Right cardiac atrium (tissue), 5 donors: ENCODE data around the gene ZFAND2B. TPM values are rescaled to one million over a fixed set of nuclear protein-coding genes. Genes with fewer than 3 reads are reported as not detected.

Experiments
- ATAC-seq, 2 donors: fragments of 200-7000 bp; cut with Tn5 transposase; one replicate each; pipeline versions ENCODE4 v1.8.0 to v1.9.1; 2020; ENCODE audit warnings: moderate library complexity in 2 of 2, mild to moderate bottlenecking in 1 of 2
- DNase-seq, 3 donors: peaks; one replicate each; pipeline ENCODE4 v3.0.0-alpha.2; 2020
- H3K27ac ChIP-seq: one replicate; pipeline ENCODE4 v1.5.1; 2013; ENCODE audit warnings: mild to moderate bottlenecking, low read length, control low read depth, moderate library complexity
- H3K27me3 ChIP-seq: one replicate; pipeline ENCODE4 v1.6.1; 2013; ENCODE audit not compliant: control insufficient read depth, insufficient read depth
- H3K4me1 ChIP-seq: one replicate; pipeline ENCODE4 v1.6.1; 2013; ENCODE audit warnings: low read length; ENCODE audit not compliant: control insufficient read depth, insufficient read depth
- H3K4me3 ChIP-seq: one replicate; pipeline ENCODE4 v1.5.1; 2013; ENCODE audit warnings: low read length, control low read depth
- H3K9me3 ChIP-seq: one replicate; pipeline ENCODE4 v1.6.1; 2013; ENCODE audit warnings: low read length; ENCODE audit not compliant: control insufficient read depth
- WGBS: extraction: QIAGEN DNeasy Blood & Tissue Kit; methylation state at CpG from one replicate; pipeline ENCODE4 v1.1.7; 2013; 5-methylcytosine and 5-hydroxymethylcytosine counted together
- intact Hi-C, 4 donors: fragments of 100-400 bp; cut with DNase I; formaldehyde crosslinking; loops; one replicate each; pipeline versions ENCODE4 v1.11.0 to v1.14.0; 2022 to 2023
- polyA plus RNA-seq: library from polyadenylated mRNA; stranded (reverse); fragments of 200-250 nt; gene quantifications from one replicate; pipeline ENCODE4 v1.2.3, GENCODE V29; 2013
- total RNA-seq, 4 donors: library from RNA; stranded (reverse); fragmentation: NEBNext Ultra II Directional; extraction: Animal tissue kit (Norgen Biotek cat#: 25700); gene quantifications; one replicate each; pipeline ENCODE4 v1.2.1, GENCODE V29; 2021
- donor health status: healthy with polysubstance abuse.
- donor health status: DM: no; HTN: yes; CAD: no.
- donor health status: DM: no; HTN: no; CAD: no.
- donor health status: DM: no; HTN: yes; CAD: no; lungs with severe emphysema.
- donor health status: DM: yes; HTN: yes; CAD: no.

ZFAND2B gene
- total and polyA plus RNA-seq, 5 donors = 21.8 to 28.9 (median 23.6) TPM

DNA sequence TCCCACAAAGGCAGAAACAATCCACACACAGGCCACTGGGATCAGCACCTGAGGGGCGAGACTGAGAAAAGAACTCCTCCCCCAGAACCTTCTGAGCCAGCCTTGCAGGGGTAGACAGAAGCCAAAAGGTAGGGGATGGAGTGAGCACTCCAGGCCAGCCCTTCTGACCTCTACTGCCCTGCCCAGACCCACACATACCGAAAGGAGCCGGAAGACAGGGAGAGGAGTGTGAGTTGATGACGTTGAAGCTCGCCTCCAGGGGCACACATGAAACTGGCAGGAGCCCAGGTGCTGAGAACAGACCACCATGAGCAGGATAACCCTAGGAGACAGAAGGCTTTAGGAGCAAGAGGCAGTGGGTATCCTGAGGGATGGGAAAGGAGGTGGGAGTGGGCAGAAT, 38.6 kb upstream of the ZFAND2B start:
- H3K4me1 ChIP-seq = peaks cover 3% of the 10 kb centered on the region
- no peak overlapping the region for H3K27ac ChIP-seq
- ATAC-seq = no peak
- H3K4me3 ChIP-seq = no peak overlapping the region
- no peaks in the 10 kb centered on the region for H3K27me3 ChIP-seq
- no peaks in the 10 kb centered on the region for H3K9me3 ChIP-seq
- WGBS = 64% methylated on average over 5 of the region's 5 CpGs
- intact Hi-C loops = loop anchor here in 2 of 4 donors (5.0 to 10.0 kb wide), 2 partner anchors 124 to 127 kb away; no protein-coding TSS in a partner anchor
- DNase-seq = no peak

DNA sequence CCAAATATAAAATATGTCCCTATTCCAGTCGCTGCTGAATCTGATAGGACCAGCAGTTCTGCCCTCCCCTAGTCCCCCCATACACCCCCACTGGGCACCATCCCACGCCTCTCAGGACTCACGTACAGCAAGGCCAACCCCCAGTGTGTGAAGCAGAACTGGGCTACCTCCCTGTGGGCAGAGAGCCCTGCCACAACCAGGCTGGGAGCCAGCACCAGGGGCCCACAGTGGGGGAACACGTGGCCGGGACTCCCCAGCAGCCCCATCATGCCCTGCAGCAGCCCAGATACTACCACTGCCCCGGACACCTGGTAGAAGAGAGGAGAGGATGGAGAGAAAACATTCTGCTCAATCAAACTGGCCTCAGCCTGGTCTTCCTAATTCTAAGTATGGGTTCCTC, 38.1 kb upstream of the ZFAND2B start:
- 52% methylated on average over 6 of the region's 6 CpGs for WGBS
- Histone ChIP-seq H3K4me1 (peaks cover 3% of the 10 kb centered on the region), H3K9me3 (no peaks in the 10 kb centered on the region), H3K27me3 (no peaks in the 10 kb centered on the region), H3K4me3 (no peak overlapping the region), H3K27ac (no peak overlapping the region)
- intact Hi-C loops = loop anchor here in 2 of 4 donors (5.0 to 10.0 kb wide), 2 partner anchors 124 to 126 kb away; no protein-coding TSS in a partner anchor
- DNase-seq = peak in 2 of 3 donors; percentile 57 to 69
- no peak for ATAC-seq

- Histone ChIP-seq H3K4me3 (no peak overlapping the region), H3K27me3 (no peaks in the 10 kb centered on the region), H3K4me1 (peaks cover 3% of the 10 kb centered on the region), H3K9me3 (no peaks in the 10 kb centered on the region), H3K27ac (no peak overlapping the region)
- intact Hi-C loops = loop anchor here in 2 of 4 donors (5.0 to 10.0 kb wide), 2 partner anchors 123 to 126 kb away; no protein-coding TSS in a partner anchor
- DNase-seq (no peak), ATAC-seq (no peak)
Observed at GRCh38 chr2:219168932-219169331, 37.6 kb upstream of the ZFAND2B start.

DNA sequence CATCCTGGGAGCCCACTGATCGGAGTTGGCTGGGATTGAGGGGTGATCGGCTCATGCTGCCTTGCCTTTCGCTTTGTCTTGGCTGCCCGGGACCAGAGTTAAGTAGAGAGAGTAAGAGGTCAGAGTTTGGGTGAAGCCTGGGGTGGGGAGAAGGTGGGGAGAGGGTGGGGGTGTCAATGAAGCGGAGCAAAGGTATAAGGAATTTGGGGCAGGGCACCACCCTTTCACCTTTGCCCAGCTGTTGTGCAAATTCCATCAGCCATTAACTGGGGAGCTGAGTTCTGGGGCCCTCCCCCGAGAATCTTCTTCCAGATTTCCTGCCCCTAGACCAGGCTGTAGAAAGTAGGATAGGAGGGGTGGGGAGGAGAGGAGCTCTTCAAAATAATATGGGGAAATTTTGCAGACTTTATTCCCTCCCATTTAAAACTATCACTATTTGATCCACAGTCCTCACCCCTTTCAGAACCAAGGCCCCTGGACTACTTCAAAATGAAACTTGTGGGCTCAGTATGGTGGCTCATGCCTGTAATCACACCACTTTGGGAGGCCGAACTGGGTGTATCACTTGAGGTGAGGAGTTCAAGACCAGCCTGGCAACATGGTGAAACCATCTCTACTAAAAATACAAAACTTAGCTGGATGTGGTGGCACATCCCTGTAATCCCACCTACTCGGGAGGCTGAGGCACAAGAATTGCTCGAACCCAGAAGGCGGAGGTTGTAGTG, 36.5 kb upstream of the ZFAND2B start, which contains the start of gene SLC23A3:
Gene SLC23A3, minus strand, starts transcription at position 100 of the 725 bp plus-strand sequence. Its CDS starts 45 bp downstream, at position 55.
- H3K4me3 ChIP-seq = no peak within 1 kb of the TSS
- no peak for DNase-seq
- H3K27me3 ChIP-seq = no peaks in the 10 kb centered on the region
- H3K27ac ChIP-seq = no peak within 1 kb of the TSS
- ATAC-seq = no peak
- WGBS = 93% methylated on average over 10 of the region's 10 CpGs
- H3K9me3 ChIP-seq = no peaks in the 10 kb centered on the region
- intact Hi-C loops = loop anchor here in 3 of 4 donors (5.0 to 10.0 kb wide), 3 partner anchors 37 to 125 kb away; partner anchors contain the start of gene ZFAND2B (in 1 of the 3)
- peaks cover 3% of the 10 kb centered on the region for H3K4me1 ChIP-seq

DNA sequence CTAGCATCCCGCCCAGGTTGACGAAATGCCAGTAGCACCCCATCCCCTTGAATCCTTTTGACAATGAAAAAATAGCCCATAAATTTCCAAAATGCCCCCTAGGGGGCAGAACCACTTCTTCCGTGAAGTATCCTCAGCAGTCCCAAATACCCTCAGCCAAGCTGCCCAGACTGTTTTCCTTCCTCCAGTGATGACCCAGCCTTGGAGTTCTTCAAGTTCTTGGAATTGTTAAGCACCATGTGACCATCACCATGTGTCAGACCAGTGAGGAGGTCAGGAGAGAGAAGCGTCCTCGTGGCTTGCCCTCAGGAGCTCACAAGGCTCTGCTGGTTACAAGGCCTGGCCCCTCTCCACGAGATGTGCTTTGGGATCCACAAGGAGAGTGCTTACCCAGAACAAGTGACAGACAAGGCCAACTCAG, 35.3 kb upstream of the ZFAND2B start:
- H3K27ac ChIP-seq = peak overlapping the region; percentile 31
- H3K4me1 ChIP-seq = peaks cover 3% of the 10 kb centered on the region
- ATAC-seq (peak; percentile 69 to 75), DNase-seq (peak in 2 of 3 donors; percentile 43 to 75)
- H3K4me3 ChIP-seq = no peak overlapping the region
- 22% methylated on average over 6 of the region's 6 CpGs for WGBS
- H3K27me3 ChIP-seq = no peaks in the 10 kb centered on the region
- intact Hi-C loops = loop anchor here in 1 of 4 donors (5.0 kb wide), 1 partner anchor 36 kb away; the partner anchor contains the start of gene ZFAND2B
- no peaks in the 10 kb centered on the region for H3K9me3 ChIP-seq

DNA sequence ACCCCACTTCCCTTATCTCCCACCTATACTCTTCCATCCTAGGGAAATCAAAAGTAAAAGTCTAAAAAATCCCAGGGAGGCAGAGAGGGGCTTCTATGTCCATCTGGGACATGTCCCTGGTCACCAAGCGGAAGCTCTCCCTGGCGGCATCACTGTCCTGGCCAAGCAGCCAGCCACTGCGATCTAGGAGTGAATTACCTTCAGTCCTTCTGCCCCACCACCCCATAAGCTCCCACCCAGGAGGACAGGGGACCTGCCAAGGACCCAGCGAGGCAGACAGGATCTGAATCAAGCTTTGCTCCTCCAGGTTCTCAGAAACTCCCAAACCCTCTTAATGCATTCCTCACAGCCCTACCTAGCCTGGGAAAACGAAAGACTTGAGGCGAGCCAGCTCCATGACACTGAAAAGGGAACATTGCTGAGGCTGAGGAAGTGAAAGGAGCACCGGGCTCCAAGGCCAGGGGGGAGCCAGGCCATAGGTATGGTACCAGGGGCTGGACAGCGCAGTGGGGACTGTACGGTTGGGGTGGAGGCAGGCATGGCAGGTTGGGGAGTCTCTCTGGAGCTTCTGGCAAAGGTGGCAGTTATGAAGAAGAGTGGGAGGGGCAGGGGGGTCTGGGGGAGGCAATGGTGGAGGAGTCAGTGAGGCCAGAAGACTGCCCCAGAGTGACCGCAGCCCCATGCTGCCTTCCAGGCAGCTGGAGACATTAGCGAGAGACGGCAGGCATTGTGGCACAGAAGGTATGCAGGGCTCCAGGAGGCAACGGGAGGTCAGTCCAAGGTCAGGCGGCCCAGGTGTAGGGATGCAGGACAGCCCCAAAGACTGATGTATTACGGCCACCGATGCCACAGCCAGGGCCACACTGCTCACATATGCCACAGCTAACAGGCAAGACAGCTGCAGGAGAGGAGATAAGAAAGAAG, 34.1 kb upstream of the ZFAND2B start:
- no peak for ATAC-seq
- Histone ChIP-seq H3K27ac (no peak overlapping the region), H3K9me3 (no peaks in the 10 kb centered on the region), H3K4me3 (no peak overlapping the region), H3K27me3 (no peaks in the 10 kb centered on the region), H3K4me1 (peaks cover 3% of the 10 kb centered on the region)
- no peak for DNase-seq
- 88% methylated on average over 16 of the region's 16 CpGs for WGBS
- intact Hi-C loops = loop anchor here in 1 of 4 donors (5.0 kb wide), 1 partner anchor 35 kb away; the partner anchor contains the start of gene ZFAND2B

GRCh38 chr2:219173176-219173575, 33.4 kb upstream of the ZFAND2B start:
- DNase-seq = peak in 1 of 3 donors; percentile 53
- ATAC-seq = no peak
- no peak overlapping the region for H3K27ac ChIP-seq
- peaks cover 3% of the 10 kb centered on the region for H3K4me1 ChIP-seq
- no peaks in the 10 kb centered on the region for H3K27me3 ChIP-seq
- intact Hi-C loops = loop anchor here in 1 of 4 donors (5.0 kb wide), 1 partner anchor 34 kb away; the partner anchor contains the start of gene ZFAND2B
- 88% methylated on average over 6 of the region's 6 CpGs for WGBS
- H3K9me3 ChIP-seq = no peaks in the 10 kb centered on the region
- no peak overlapping the region for H3K4me3 ChIP-seq

GRCh38 chr2:219174146-219174545, 32.4 kb upstream of the ZFAND2B start:
- DNase-seq (no peak), ATAC-seq (no peak)
- Histone ChIP-seq H3K9me3 (no peaks in the 10 kb centered on the region), H3K4me3 (no peak overlapping the region), H3K27ac (no peak overlapping the region), H3K4me1 (peaks cover 5% of the 10 kb centered on the region), H3K27me3 (no peaks in the 10 kb centered on the region)
- 88% methylated on average over 3 of the region's 3 CpGs for WGBS
- intact Hi-C loops = loop anchor here in 1 of 4 donors (5.0 kb wide), 1 partner anchor 33 kb away; the partner anchor contains the start of gene ZFAND2B

GRCh38 chr2:219174801-219175200, 31.8 kb upstream of the ZFAND2B start:
- intact Hi-C loops = loop anchor here in 2 of 4 donors (5.0 kb wide), 2 partner anchors 32 to 38 kb away; partner anchors contain the start of gene ZFAND2B (in 1 of the 2)
- ATAC-seq (no peak), DNase-seq (no peak)
- Histone ChIP-seq H3K9me3 (no peaks in the 10 kb centered on the region), H3K27ac (no peak overlapping the region), H3K4me3 (no peak overlapping the region), H3K27me3 (no peaks in the 10 kb centered on the region), H3K4me1 (peaks cover 5% of the 10 kb centered on the region)
- WGBS = 81% methylated on average over 7 of the region's 7 CpGs

DNA sequence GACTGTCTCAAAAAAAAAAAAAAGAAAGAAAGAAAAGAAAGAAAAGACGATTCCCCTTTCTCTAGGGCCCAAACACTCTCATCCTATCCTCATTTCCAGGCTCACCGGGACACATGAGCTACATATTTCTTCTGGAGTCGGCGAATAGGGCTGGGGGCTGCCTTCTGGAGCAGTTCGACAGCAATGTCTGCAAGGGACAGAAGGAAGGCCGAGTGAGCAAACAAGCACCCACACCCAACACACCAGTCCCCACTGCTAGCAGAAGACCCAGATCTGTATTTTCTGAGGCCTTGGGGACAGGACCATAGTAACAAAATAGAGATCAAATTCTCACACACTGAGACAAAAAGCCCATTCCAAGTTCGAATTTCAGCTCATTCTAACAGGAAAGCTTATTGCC, 31.1 kb upstream of the ZFAND2B start:
- ATAC-seq = no peak
- peak overlapping the region; percentile 72 for H3K4me3 ChIP-seq
- DNase-seq = no peak
- H3K4me1 ChIP-seq = peaks cover 5% of the 10 kb centered on the region
- H3K27me3 ChIP-seq = no peaks in the 10 kb centered on the region
- WGBS = 88% methylated on average over 7 of the region's 7 CpGs
- H3K27ac ChIP-seq = no peak overlapping the region
- no peaks in the 10 kb centered on the region for H3K9me3 ChIP-seq
- intact Hi-C loops = loop anchor here in 1 of 4 donors (5.0 kb wide), 1 partner anchor 37 kb away; no protein-coding TSS in a partner anchor
